K562 (cell line): ENCODE results near the gene SMC4. TPM values are rescaled to one million over a fixed set of nuclear protein-coding genes. Genes with fewer than 3 reads are reported as not detected.

Experiments used
- BHLHE40 ChIP-seq: IDR thresholded peaks from 2 replicates; pipeline ENCODE4 v1.6.1; 2011; ENCODE audit warnings: low read length, improper control_type of control experiment
- CHAMP1 ChIP-seq: fragments of 450-650 bp; IDR thresholded peaks from 2 replicates; pipeline ENCODE4 v1.6.1; 2016; ENCODE audit warnings: mild to moderate bottlenecking
- ELF1 ChIP-seq: fragments of 200-800 bp; sonication (Bioruptor generic); IDR thresholded peaks from 2 replicates; pipeline ENCODE4 v1.6.1; 2016; ENCODE audit warnings: missing genetic modification characterization, missing compliant biosample characterization
- EP300 ChIP-seq: IDR thresholded peaks from 2 replicates; pipeline ENCODE4 v1.6.1; 2012; ENCODE audit warnings: low read length, improper control_type of control experiment
- ETS1 ChIP-seq: conservative IDR thresholded peaks from 2 replicates; pipeline ENCODE4 v1.6.1; 2011; ENCODE audit warnings: low read depth, mild to moderate bottlenecking, low read length; ENCODE audit not compliant: control insufficient read depth
- ETV6 ChIP-seq, 3 experiments: fragments of 150-350 bp in 1 of 3; sonication (generic) in 1 of 3; formaldehyde crosslinking in 1 of 3; IDR thresholded peaks; 2 replicates each; pipeline versions ENCODE4 v1.6.1 to v1.8.0; 2014 to 2022; ENCODE audit warnings: borderline replicate concordance in 2 of 3, low read depth in 2 of 3, antibody characterized with exemption in 1 of 3, low read length in 1 of 3, mild to moderate bottlenecking in 1 of 3, missing genetic modification reagents in 1 of 3
- HMBOX1 ChIP-seq: sonication (generic); IDR thresholded peaks from 2 replicates; pipeline ENCODE4 v1.6.1; 2016
- JUN ChIP-seq, 2 experiments: sonication (generic) in 1 of 2; formaldehyde crosslinking in 1 of 2; IDR thresholded peaks; 2 replicates each; pipeline versions ENCODE4 v1.6.1 to v1.8.0; 2012 to 2022; ENCODE audit warnings: borderline replicate concordance in 2 of 2, mild to moderate bottlenecking in 2 of 2, improper control_type of control experiment in 1 of 2, low read depth in 1 of 2, low read length in 1 of 2, missing genetic modification reagents in 1 of 2
- MEIS2 ChIP-seq: fragments of 450-650 bp; IDR thresholded peaks from 2 replicates; pipeline ENCODE4 v1.6.1; 2014; ENCODE audit warnings: mild to moderate bottlenecking; ENCODE audit not compliant: partially characterized antibody
- NCOA1 ChIP-seq: fragments of 450-650 bp; IDR thresholded peaks from 2 replicates; pipeline ENCODE4 v1.6.1; 2016; ENCODE audit warnings: low read depth
- PCBP1 ChIP-seq: fragments of 200-400 bp; formaldehyde crosslinking; IDR thresholded peaks from 2 replicates; pipeline ENCODE4 v1.6.1; 2018; ENCODE audit warnings: mild to moderate bottlenecking, low read depth, low read length; ENCODE audit not compliant: poor library complexity, severe bottlenecking
- RBM22 ChIP-seq: fragments of 200-400 bp; formaldehyde crosslinking; IDR thresholded peaks from 2 replicates; pipeline ENCODE4 v1.6.1; 2018; ENCODE audit warnings: low read length, low read depth; ENCODE audit not compliant: poor library complexity, severe bottlenecking
- SMARCC2 ChIP-seq: fragments of 450-650 bp; IDR thresholded peaks from 2 replicates; pipeline ENCODE4 v1.6.1; 2017; ENCODE audit warnings: antibody characterized with exemption, moderate library complexity, mild to moderate bottlenecking, low read depth
- SNAPC5 ChIP-seq: fragments of 250-450 bp; sonication (Bioruptor Pico); IDR thresholded peaks from 2 replicates; pipeline ENCODE4 v1.8.0; 2021; ENCODE audit warnings: moderate library complexity, mild to moderate bottlenecking, inconsistent platforms
- STAT6 ChIP-seq: sonication (generic); formaldehyde crosslinking; IDR thresholded peaks from 2 replicates; pipeline ENCODE4 v1.8.1; 2023; ENCODE audit warnings: mild to moderate bottlenecking, missing genetic modification reagents
- TEAD4 ChIP-seq, 2 experiments: sonication (generic) in 1 of 2; formaldehyde crosslinking in 1 of 2; IDR thresholded peaks; 2 replicates each; pipeline versions ENCODE4 v1.6.1 to v1.8.0; 2012 to 2022; ENCODE audit warnings: borderline replicate concordance in 1 of 2, inconsistent platforms in 1 of 2, low read length in 1 of 2, mild to moderate bottlenecking in 1 of 2, missing genetic modification reagents in 1 of 2
- ZEB2 ChIP-seq: fragments of 450-650 bp; IDR thresholded peaks from 2 replicates; pipeline ENCODE4 v1.6.1; 2016
- ZNF124 ChIP-seq: sonication (generic); formaldehyde crosslinking; IDR thresholded peaks from 2 replicates; pipeline ENCODE4 v1.8.1; 2022; ENCODE audit warnings: missing genetic modification reagents
- ZNF146 ChIP-seq: IDR thresholded peaks from one replicate; pipeline ENCODE4 v1.6.1; 2018; ENCODE audit warnings: missing compliant biosample characterization; ENCODE audit not compliant: unreplicated experiment
- ZNF583 ChIP-seq: fragments of 250-450 bp; sonication (Bioruptor Pico); IDR thresholded peaks from 2 replicates; pipeline ENCODE4 v1.4.0; 2020
- ZZZ3 ChIP-seq: fragments of 450-650 bp; IDR thresholded peaks from 2 replicates; pipeline ENCODE4 v1.6.1; 2016; ENCODE audit warnings: antibody characterized with exemption, mild to moderate bottlenecking, moderate library complexity
- polyA plus RNA-seq, 8 experiments: library from polyadenylated mRNA; depleted of rRNA in 4 of 8; stranded (reverse) in 5 of 8; unstranded in 3 of 8; fragments of >200 nt; fragmentation: Nextera tagmentation in 2 of 8; fragmentation: Illumina TruSeq in 1 of 8; extraction: Ambion mirVana in 2 of 8; extraction: Trizol in 1 of 8; gene quantifications; 2 replicates each; pipeline versions ENCODE4 v1.2.1 to v1.2.3, GENCODE V29; 2011 to 2014; ENCODE audit warnings: inconsistent platforms in 1 of 8, missing spikeins in 1 of 8
- total RNA-seq, 7 experiments: library from RNA; depleted of rRNA in 6 of 7; stranded (reverse); fragments of >200 nt in 6 of 7; fragmentation: Illumina TruSeq in 2 of 7; extraction: Trizol in 2 of 7; gene quantifications; 2 replicates each; pipeline versions ENCODE4 v1.2.1 to v1.2.3, GENCODE V29; 2011 to 2021; ENCODE audit warnings: low replicate concordance in 1 of 7

Gene SMC4
- total and polyA plus RNA-seq, 9 of the 15 experiments (the other 6 are each of a cell fraction or from before 2014, with no cell fraction given), result 87.9 to 347 (median 176) TPM

- no peak for TF ChIP-seq CHAMP1
- TF ChIP-seq SNAPC5 (CRISPR knock-in tag), result no peak
- no peak for TF ChIP-seq HMBOX1
- no peak for TF ChIP-seq EP300
- TF ChIP-seq RBM22, result peak; percentile 68
- no peak for TF ChIP-seq ZEB2
- no peak for TF ChIP-seq ZNF146 (CRISPR knock-in tag)
- no peak for TF ChIP-seq ETV6 (IDR thresholded peaks at IDR 0.05; ENCODE audit: borderline replicate concordance in 1 of 2, low read depth in 2 of 2, low read length in 1 of 2)
- TF ChIP-seq ETV6 (CRISPR knock-in tag; IDR thresholded peaks at IDR 0.05; ENCODE audit: borderline replicate concordance), result no peak
- peak; percentile 63; the same call in 1 of the 2 replicates for TF ChIP-seq ETS1
- no peak for TF ChIP-seq ZNF583
- no peak for TF ChIP-seq JUN (IDR thresholded peaks at IDR 0.05; ENCODE audit: borderline replicate concordance, low read depth, low read length)
- TF ChIP-seq JUN (CRISPR knock-in tag; IDR thresholded peaks at IDR 0.05; ENCODE audit: borderline replicate concordance), result no peak
- no peak for TF ChIP-seq TEAD4 (IDR thresholded peaks at IDR 0.05; ENCODE audit: low read length)
- no peak for TF ChIP-seq TEAD4 (CRISPR knock-in tag; IDR thresholded peaks at IDR 0.05; ENCODE audit: borderline replicate concordance)
- peak; percentile 71 for TF ChIP-seq PCBP1
- TF ChIP-seq NCOA1, result no peak
- TF ChIP-seq ZZZ3, result no peak
- no peak for TF ChIP-seq ELF1 (tag)
- TF ChIP-seq BHLHE40, result no peak
- no peak for TF ChIP-seq MEIS2
- no peak for TF ChIP-seq ZNF124
- no peak for TF ChIP-seq STAT6 (CRISPR knock-in tag)
- TF ChIP-seq SMARCC2, result no peak
Measured at GRCh38 chr3:160400702-160401150, 1.3 kb downstream of the SMC4 start (continued).
